Keratinocyte (primary cell): ENCODE measurements around the gene TELO2. TPM values are rescaled to one million over a fixed set of nuclear protein-coding genes. Genes with fewer than 3 reads are reported as not detected.
A peak's percentile ranks its signal among the peaks of the same experiment; 100 is the strongest.

Experiments
- DNase-seq: peaks from one replicate; pipeline ENCODE4 v3.0.0-alpha.2; 2011; ENCODE audit warnings: low read depth, missing footprints, low spot score
- FAIRE-seq: peaks from 2 replicates; lab custom pipeline; 2011; peaks lifted over from hg19 to GRCh38; lab: Jason Lieb, UNC
- H2AFZ ChIP-seq: 2 replicates; pipeline ENCODE4 v1.6.0; 2012; ENCODE audit warnings: low read length, control low read depth, inconsistent platforms; ENCODE audit not compliant: control insufficient read depth
- H3K27ac ChIP-seq: 2 replicates; pipeline ENCODE4 v1.5.1; 2011; ENCODE audit warnings: low read length; ENCODE audit not compliant: control insufficient read depth, insufficient read depth
- H3K27me3 ChIP-seq: 3 replicates; pipeline ENCODE4 v1.6.0; 2011; ENCODE audit warnings: low read length; ENCODE audit not compliant: control insufficient read depth, insufficient read depth; ENCODE audit errors: extremely low read depth
- H3K36me3 ChIP-seq, 2 experiments: 2 replicates in 1 of 2; 3 replicates in 1 of 2; pipeline ENCODE4 v1.5.1; 2011; ENCODE audit warnings: low read length in 2 of 2, mild to moderate bottlenecking in 1 of 2; ENCODE audit not compliant: control insufficient read depth in 2 of 2, insufficient read depth in 2 of 2; ENCODE audit errors: extremely low read depth in 1 of 2
- H3K4me1 ChIP-seq: 3 replicates; pipeline ENCODE4 v1.5.1; 2011; ENCODE audit warnings: low read length; ENCODE audit not compliant: control insufficient read depth, insufficient read depth; ENCODE audit errors: extremely low read depth
- H3K4me2 ChIP-seq: 3 replicates; pipeline ENCODE4 v1.6.0; 2011; ENCODE audit warnings: low read depth, low read length; ENCODE audit not compliant: control insufficient read depth, insufficient read depth; ENCODE audit errors: extremely low read depth
- H3K4me3 ChIP-seq, 3 experiments: fragments of 200-600 bp in 1 of 3; sonication (generic) in 1 of 3; 2 replicates in 2 of 3; 3 replicates in 1 of 3; pipeline ENCODE4 v1.5.1; 2011 to 2016; ENCODE audit warnings: low read length in 3 of 3, mild to moderate bottlenecking in 3 of 3, control low read depth in 2 of 3, inconsistent platforms in 1 of 3, low read depth in 1 of 3, mixed read lengths in 1 of 3, mixed run types in 1 of 3, moderate library complexity in 1 of 3; ENCODE audit not compliant: control insufficient read depth in 2 of 3, insufficient read depth in 2 of 3; ENCODE audit errors: extremely low read depth in 1 of 3
- H3K79me2 ChIP-seq: 2 replicates; pipeline ENCODE4 v1.6.0; 2012; ENCODE audit warnings: low read length; ENCODE audit not compliant: control insufficient read depth, insufficient read depth
- H3K9ac ChIP-seq: 3 replicates; pipeline ENCODE4 v1.6.0; 2011; ENCODE audit warnings: low read length; ENCODE audit not compliant: control insufficient read depth, insufficient read depth; ENCODE audit errors: extremely low read depth
- H3K9me1 ChIP-seq: 3 replicates; pipeline ENCODE4 v1.6.0; 2011; ENCODE audit warnings: low read length; ENCODE audit not compliant: control insufficient read depth, insufficient read depth; ENCODE audit errors: extremely low read depth
- H3K9me3 ChIP-seq: 2 replicates; pipeline ENCODE4 v1.5.1; 2012; ENCODE audit warnings: low read depth, low read length; ENCODE audit not compliant: control insufficient read depth
- H4K20me1 ChIP-seq: 3 replicates; pipeline ENCODE4 v1.6.0; 2011; ENCODE audit warnings: low read length; ENCODE audit not compliant: control insufficient read depth, insufficient read depth; ENCODE audit errors: extremely low read depth
- CTCF ChIP-seq, 3 experiments: IDR thresholded peaks in 1 of 3; conservative IDR thresholded peaks in 1 of 3; optimal IDR thresholded peaks in 1 of 3; 2 replicates in 2 of 3; 3 replicates in 1 of 3; pipeline versions ENCODE3 to v1.5.1; 2011; ENCODE audit warnings: low read length in 3 of 3, mild to moderate bottlenecking in 3 of 3, moderate library complexity in 2 of 3, control low read depth in 1 of 3, inconsistent platforms in 1 of 3; ENCODE audit not compliant: insufficient read depth in 2 of 3; ENCODE audit errors: extremely low read depth in 1 of 3
- EZH2 ChIP-seq: IDR thresholded peaks from one replicate; pipeline ENCODE4 v1.6.1; 2012; ENCODE audit warnings: inconsistent platforms, mild to moderate bottlenecking, low read length, moderate library complexity
- dilution Hi-C: fragments of 300-500 bp; cut with MboI; formaldehyde crosslinking; loops from one replicate; pipeline ENCODE4 v1.7.0; 2020; ENCODE audit warnings: low sequenced_read_pairs; ENCODE audit not compliant: extremely low pct_ligation_motif_present
- polyA plus RNA-seq, 5 experiments: library from polyadenylated mRNA; depleted of rRNA in 3 of 5; stranded (reverse) in 3 of 5; stranded (forward) in 1 of 5; unstranded in 1 of 5; fragments of >200 nt; gene quantifications; 1 replicate in 1 of 5; 2 replicates in 3 of 5; 3 replicates in 1 of 5; pipeline versions ENCODE4 v1.2.1 to v1.2.3, GENCODE V29; 2011 to 2012; ENCODE audit warnings: missing spikeins in 2 of 5, low read depth in 1 of 5, low replicate concordance in 1 of 5

The TELO2 gene
- polyA plus RNA-seq, 1 donor (not counting 4 experiments of a cell fraction or from before 2014, with no cell fraction given), result 7.9 TPM

- Histone ChIP-seq H3K9me3 (no peaks in the 10 kb centered on the region), H3K4me2 (peak overlapping the region; percentile 64), H3K27ac (no peak overlapping the region), H3K9me1 (no peaks in the 10 kb centered on the region), H3K27me3 (no peaks in the 10 kb centered on the region), H3K4me3 (peak overlapping the region in 1 of 3 experiments; percentile 1), H3K36me3 (peaks cover 0 to 8% of the 10 kb centered on the region in 2 experiments), H2AFZ (no peak overlapping the region), H3K9ac (no peak overlapping the region), H4K20me1 (no peaks in the 10 kb centered on the region), H3K79me2 (no peaks in the 10 kb centered on the region), H3K4me1 (peaks cover 34% of the 10 kb centered on the region)
- DNase-seq (no peak), FAIRE-seq (no peak)
- TF ChIP-seq CTCF (optimal IDR thresholded peaks at IDR 0.05 in 1 of 3, IDR thresholded peaks at IDR 0.05 in 1 of 3, conservative IDR thresholded peaks at IDR 0.05 in 1 of 3; ENCODE audit: extremely low read depth in 1 of 3, insufficient read depth in 2 of 3, low read length in 3 of 3) (no peak), EZH2 (no peak)
- dilution Hi-C loops, result no loop called here
These were observed 42.5 kb downstream of the TELO2 start for GRCh38 chr16:1535391-1536291.

GRCh38 chr16:1536601-1537000, 43.4 kb downstream of the TELO2 start:
- no peaks in the 10 kb centered on the region for H3K9me1 ChIP-seq
- FAIRE-seq, result no peak
- no peak for DNase-seq
- no peaks in the 10 kb centered on the region for H3K79me2 ChIP-seq
- H2AFZ ChIP-seq, result no peak overlapping the region
- no peak overlapping the region for H3K27ac ChIP-seq
- H3K9me3 ChIP-seq, result no peaks in the 10 kb centered on the region
- H3K27me3 ChIP-seq, result no peaks in the 10 kb centered on the region
- H4K20me1 ChIP-seq, result no peaks in the 10 kb centered on the region
- H3K4me3 ChIP-seq, result no peak overlapping the region
- peaks cover 0 to 9% of the 10 kb centered on the region in 2 experiments for H3K36me3 ChIP-seq
- dilution Hi-C loops, result no loop called here
- TF ChIP-seq EZH2 (no peak), CTCF (optimal IDR thresholded peaks at IDR 0.05 in 1 of 3, IDR thresholded peaks at IDR 0.05 in 1 of 3, conservative IDR thresholded peaks at IDR 0.05 in 1 of 3; ENCODE audit: extremely low read depth in 1 of 3, insufficient read depth in 2 of 3, low read length in 3 of 3) (no peak)
- H3K9ac ChIP-seq, result no peak overlapping the region
- H3K4me2 ChIP-seq, result no peak overlapping the region
- H3K4me1 ChIP-seq, result peaks cover 24% of the 10 kb centered on the region
